NCI-H460 (cell line): Measurements from ENCODE around the gene FILIP1L. TPM values are rescaled to one million over a fixed set of nuclear protein-coding genes. Genes with fewer than 3 reads are reported as not detected.

Source experiments
- DNase-seq: peaks from one replicate; pipeline ENCODE4 v3.0.0-alpha.2; 2016; ENCODE audit warnings: low read depth; ENCODE audit errors: extremely low read depth
- total RNA-seq: library from RNA; depleted of rRNA; stranded (reverse); fragments of >200 nt; shearing (Covaris generic); gene quantifications from 2 replicates; pipeline ENCODE4 v1.2.3, GENCODE V29; 2014

Gene FILIP1L
- total RNA-seq, 1 experiment from 2014 or later = 0.05 TPM

DNA sequence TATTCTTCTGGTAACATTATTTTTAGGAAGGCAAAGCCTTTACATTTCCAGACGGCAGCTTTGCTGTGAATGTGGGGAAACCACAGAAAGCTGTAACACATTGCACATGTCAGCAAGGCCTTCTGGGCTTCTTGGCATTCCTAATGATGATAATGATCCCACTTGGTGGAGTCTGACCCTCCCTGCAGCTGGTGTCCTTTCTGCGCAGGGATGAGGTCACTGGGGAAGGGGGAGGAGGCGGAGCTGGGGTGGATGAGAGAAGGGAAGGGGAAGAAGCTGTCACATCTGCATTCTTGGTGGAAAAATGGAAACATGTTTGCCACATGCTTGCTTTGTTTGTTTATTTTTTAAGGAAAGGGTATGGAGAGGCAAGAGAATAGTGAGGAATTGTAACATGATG lies 68.6 kb downstream of the FILIP1L start:
- DNase-seq = no peak

DNA sequence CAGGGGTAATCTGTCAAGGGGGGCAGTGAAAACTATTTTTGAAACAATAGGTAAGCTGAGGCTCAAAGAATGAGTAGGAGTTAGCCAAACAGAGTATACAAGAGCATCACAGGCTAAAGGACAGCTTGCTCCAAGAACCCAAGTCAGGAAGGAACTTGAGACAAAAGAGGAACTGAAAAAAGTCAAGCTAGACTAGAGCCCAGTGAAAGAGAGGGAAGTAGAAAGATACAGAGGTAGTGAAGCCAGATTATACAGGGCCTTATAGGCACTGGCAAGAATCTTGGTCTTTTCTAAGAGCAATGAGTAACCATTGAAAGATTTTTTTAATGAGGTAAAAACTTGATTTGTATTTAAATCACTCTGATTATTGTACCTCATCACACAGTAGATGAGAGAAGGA lies 69.9 kb downstream of the FILIP1L start:
- no peak for DNase-seq

DNA sequence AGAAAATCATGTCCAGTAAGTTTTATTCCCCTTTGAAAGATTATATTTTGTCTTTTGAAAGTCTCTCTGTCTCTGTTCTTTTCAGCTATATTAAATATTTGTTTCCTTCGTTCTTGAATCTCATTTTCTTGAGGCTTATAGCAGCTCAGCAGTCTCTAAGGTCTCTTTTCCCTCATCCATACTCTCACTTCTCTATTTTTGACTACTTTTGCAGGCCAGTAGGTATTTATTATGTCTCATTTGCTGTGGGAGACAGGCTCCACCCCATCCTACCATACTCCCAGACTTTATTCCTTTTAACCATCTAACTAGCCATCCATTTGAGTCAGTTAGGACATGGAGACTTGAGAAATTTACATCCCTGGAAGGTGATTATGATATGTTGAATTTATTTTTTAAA lies 71.0 kb downstream of the FILIP1L start:
- DNase-seq = no peak

DNA sequence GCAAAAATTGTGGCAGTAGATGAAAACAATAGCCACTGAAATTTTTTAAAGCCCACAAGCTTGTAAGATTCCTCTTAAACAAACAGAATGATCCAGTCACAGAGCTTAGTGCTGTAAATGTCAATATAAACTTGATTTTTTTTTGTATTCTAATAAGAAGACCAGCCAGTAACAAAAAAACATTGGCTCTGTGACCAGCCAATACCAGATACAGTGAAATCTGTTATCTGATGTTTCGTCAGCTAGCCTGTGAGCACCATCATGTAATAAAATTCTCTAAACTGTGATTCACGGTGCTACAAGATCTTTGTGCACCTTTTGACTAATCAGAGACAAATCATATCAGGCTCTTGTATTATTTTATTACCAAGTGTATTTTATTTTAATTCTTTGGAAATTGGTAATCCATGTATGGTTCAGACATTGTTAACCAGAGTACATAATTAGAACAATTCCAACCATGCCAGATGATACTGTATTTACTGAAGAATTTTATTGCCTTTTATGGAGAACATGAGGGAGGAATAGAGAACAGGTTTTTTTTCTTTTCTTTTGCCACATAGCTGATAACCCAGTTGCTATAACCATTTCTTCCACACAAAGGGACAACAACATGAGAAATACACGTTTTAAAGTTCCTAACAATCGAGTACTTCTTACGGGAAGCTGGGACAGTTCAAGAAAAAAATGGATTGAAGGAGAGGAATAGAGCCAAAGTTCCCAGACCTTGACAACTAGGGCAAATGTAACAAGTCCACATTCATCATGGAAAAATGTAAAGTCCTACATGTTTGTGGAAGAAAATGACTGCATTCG lies 71.9 kb downstream of the FILIP1L start:
- no peak for DNase-seq

DNA sequence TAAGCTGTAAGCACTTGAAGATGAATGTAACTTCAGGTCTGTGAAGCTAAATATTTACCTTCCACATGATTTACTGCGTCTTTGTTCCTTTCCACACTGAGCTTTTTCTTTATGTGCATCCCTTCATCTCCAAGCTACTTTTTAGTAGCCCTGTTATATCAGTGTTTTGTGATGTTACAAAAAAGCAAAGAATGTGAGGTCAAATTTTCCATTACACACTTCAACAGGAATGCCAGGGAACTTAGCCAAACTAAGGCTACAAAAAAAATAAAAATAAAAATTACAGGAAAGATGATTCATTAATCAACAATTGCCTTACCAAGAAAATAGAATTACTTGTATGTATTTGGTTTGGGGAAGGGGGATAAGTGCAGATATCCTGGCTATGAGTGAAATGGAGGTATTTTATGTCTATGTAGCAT lies 73.0 kb downstream of the FILIP1L start:
- DNase-seq = no peak

DNA sequence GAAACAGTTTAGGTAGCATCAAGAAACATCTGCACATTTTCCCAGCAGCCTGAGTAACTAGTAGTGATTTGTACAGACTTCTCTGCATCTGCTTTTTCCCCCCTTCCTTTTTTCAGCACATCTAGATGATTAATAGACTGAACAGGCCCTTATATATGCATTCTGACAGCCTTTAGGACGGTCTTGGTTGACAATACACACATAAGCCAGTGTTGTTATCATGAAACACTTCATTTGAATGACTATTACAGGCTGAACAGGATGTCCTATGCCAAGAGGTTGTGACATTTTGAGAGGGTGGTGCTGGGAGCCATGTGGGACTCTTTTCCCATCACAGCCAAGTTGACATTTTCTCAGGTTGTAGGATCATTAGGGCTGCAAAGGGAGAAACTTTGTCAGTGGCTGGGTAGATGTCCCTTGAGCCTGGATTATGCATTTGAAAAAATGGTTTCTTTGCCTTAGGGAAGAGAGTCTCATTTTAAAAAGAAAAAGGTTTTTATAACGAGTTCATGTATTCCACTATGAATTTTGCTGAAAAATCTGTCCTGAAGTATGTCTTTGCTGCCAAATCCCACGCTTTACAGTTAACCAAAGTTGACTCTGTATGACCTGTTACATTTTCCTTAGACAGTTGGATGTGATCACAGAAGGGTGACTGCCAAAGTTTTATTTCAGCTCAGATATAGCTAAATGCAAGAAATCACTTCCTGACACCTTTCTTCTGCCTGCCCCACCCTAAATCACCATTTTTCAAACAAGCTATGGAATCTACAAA lies 73.7 kb downstream of the FILIP1L start:
- DNase-seq = no peak

DNA sequence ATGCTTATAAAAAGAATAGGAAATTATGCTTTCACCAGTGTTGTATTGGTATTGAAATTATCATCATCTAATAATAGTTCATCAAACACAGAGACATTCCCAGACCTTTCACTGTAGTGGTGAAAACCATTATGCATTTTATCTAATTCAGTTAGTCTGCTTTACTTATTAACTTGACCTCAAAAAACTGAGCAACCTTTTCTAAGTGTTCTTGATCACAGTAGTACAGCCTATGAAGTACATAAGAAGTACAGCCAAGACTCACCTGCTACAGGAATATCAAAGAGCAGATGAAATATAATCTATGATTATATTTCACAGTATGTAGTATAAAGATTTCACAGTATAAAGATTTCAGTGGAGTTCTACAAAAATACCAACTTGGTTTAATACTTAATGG lies 75.2 kb downstream of the FILIP1L start:
- DNase-seq = no peak

DNA sequence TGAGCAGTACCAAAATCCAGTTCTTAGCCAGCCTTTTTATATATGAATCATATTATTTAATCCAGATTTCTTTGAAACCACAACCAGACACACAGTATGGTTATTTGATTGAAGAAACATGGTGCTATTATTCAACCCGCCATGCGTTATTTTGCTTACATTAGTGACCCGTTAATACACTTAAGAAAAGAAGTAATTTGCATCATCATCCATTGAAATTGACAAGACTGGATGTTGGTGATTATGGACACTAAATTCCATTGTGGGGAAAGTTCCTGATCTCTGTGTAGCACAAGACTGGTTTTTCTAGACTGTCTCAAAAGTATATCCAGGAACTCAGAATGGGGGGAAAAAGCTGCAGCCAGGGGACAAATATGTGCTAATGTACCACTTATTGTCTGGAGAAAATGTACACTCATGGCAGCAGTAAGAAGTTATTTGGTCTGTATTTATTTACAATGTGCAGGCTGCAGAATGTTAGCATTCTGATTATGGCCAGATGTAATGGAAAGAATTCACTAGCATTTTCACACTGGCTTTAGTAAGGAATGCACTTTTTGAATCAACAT lies 80.3 kb downstream of the FILIP1L start:
- no peak for DNase-seq

DNA sequence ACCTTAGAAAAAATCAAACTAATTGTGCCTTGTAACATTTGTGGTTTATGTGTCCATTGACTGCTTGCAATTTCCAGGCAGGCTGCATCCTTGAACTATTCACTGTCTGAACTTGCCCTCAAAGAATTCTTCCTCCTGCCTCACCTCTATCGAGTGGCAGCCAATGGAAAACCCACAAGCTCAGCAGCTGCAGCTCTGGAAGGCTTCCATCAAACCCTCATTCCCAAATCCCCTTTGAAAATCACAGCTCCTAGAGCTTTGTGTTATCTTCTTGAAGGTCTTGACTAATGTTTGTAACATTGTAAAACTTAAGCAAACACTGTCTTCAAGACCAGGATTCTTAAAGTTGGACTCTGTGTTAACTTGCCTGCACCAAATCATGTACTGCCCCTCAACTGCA lies 81.1 kb downstream of the FILIP1L start:
- DNase-seq = no peak

DNA sequence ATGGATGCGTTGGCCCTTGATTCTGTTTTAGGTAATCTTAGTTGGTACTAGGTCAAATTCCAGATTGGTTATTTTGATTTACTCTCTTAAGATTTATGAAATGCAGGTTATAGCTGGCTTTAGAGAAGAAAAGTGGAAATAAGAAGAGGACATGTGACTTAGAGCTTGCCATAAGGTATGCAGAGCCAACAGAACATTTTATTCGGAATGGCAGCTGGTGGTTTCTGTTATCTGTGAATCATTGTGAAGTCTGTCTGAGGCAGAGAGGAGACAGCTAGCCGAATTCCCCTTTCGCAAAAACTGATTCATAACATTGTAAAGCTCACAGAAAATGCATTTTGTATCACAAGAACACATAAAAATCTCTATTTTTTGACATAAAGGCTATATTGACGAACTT lies 82.1 kb downstream of the FILIP1L start:
- no peak for DNase-seq

DNA sequence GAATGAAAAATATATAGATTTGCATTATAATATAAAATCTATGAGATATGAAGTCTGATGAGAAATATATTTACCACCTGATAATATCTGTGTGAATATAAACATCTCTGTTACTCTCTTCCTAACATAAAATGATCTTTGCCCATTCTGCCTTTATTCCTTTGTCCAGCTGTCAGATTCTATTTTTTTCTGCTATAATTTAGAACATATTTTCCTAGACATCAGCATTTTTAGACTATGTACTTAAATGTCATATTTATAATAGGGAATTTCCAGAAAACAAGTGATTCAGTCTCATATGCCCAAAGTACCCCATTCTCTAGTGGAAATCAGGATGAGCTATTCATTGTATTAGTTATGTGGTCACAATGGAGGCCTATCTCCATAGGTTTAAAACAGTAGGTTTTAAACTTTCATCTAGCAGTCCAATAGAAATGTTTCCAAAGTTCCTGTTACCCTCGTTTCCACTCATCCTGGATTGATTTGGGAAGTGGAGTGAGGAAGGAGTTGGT lies 83.3 kb downstream of the FILIP1L start:
- DNase-seq = no peak

DNA sequence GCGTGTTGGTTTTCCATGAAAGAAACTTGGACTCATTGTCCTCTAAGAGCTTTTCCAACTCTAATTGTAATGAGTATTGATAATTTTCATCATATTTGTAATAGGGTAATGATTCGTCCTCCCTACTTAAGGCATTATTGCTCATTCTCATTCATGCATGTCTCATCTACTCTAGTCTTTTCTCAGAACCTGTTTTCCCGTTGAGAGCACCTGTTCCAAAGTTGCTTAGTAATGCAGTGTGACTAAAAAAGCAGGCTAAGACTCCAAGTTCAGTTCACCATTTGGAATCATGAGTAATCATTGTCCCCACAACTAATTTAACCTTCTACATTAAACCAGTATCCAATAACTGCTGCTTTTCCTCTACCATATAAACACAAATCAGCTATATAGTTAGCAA lies 84.0 kb downstream of the FILIP1L start:
- DNase-seq = no peak

DNA sequence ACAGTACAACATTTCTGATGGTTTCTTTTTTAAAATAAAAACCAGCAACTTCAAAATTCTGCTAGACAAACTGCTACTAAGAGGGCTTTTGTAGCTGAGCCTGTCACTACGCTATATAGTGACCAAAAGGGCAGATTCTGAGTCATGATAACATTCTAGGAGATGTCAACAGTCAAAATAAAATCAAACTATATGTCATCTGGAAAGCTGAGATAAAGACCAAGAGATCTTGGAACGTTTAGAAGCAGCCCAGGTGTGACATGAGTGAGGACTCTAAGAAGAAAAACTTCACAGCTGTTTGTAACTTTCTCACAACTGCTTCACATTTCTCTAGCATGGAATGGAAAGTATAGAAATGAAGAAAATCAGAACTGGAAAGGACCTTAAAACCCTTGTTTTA lies 84.6 kb downstream of the FILIP1L start:
- no peak for DNase-seq

DNA sequence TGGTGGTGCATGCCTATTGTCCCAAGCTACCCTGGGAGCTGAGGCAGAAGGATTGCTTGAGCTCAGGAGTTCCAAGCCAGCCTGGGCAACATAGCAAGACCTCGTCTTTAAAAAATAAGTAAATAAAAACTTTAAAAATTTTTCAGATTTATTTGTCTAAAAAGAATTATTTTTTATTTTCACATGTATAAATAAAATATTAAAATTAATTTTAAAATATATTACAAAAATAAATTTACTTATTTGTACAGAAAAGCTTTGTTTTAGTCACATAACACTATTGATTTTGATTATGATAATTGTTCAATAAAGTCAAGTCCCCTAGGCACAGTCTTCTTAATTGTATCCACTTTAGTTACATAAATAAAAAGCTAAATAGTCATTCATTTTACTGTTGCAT lies 85.2 kb downstream of the FILIP1L start:
- DNase-seq = no peak

DNA sequence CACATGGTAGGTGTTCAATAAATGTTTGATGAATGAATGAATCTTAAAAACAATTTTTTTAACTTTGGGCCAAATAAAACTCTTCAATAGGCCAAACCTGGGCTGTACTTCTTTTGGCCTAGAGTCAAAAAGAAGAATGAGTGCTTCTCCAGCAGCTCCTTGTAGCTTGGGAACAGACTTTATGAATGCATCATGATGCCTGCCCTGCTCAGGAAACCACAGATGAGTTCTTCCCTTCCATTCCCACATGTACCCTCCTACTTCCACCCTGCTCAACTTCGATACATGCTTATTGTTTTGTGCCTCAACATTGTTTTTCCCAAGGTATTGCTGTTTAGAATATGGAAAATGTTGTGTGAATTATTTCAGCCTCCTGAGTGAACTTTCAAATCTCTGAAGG lies 87.0 kb downstream of the FILIP1L start:
- no peak for DNase-seq

DNA sequence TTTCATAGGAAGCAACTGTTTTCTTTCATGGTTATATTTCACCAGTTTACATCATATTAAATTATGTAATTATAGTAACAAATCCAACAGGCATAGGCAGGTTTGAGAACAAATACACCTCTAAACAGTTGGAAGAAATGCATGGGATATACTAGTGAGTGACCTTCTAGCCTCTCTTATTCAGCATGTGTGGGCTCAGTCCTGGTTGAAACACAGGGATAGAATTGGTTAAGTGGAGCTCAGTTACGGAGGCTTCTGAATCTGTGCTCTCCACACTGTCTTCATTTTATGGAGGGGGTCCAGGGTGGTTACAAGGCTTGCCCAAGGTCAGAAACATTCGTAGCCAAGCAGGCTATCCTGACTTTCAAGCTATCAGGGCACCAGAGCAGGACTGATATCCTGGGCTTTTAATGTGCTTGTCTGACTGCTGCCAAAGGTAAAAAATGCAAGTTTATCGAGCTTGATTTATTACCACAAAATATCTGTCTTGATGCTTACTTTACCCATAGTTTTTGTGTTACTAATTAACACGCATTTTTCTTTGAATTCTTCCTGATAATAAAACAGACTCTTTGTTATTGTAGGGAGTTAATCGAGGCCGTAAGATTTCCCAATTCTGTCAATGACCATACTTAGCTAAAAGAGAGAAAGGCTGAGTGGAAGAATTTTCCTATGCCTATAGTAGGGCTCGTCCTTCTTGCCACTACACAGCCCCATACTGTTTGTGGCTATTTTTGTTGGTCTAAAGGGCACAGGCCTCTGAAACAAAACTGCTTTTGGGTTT lies 89.6 kb downstream of the FILIP1L start:
- no peak for DNase-seq

DNA sequence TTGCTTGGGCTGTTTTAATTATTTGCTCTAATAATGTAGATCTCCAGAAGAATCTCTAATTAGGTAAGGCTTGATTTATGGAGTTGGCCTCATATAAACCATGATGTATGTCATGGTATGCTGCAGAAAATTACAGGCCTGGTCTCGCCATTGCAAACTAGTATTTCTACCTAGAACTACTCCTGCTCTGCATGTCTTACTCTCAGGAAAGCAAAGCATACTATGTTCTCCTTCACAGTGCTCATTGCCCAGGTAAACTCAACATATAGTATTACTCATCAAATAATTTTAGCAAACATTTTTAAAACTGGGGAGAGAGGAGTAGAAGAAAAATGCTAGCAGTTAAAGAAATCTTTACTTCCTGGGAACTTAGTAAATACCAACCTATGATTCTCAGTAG lies 90.7 kb downstream of the FILIP1L start:
- DNase-seq = no peak

DNA sequence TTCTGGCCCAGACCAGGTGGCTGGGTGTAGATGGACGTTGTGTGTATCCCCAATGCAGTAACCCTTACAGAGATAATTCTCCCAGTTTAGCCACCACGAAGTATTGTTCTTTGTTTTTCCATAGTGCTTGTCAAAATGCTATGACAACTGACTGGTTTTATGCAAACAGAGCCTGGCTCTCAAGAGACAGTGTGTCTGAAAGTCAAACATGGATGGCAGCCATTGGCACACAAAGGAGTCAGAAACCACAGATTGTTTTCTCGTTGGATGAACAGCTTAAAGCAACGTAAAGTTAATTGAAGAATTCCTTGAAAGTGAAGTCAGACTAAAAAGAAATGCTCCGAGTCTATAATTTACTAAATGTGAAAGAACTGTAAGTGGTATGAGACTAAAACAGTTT lies 91.2 kb downstream of the FILIP1L start:
- DNase-seq = no peak

DNA sequence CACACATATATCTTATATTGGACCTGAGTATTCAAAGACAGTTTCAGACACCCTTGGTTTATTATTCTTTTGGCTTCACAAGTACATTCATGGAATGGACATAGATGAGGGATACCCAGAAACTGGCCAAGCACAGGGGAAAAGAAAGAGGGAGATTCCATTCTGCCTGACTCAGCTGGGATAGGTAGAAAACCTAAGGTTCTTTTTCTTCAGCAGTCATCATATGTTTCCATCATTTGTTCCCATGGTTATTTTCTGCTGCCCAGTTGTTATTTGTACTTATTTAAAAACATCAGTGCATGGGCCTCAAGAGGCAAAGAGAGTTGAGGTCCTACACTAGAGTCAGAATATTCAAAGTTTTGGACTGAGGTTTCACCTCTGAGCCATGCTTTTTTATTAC lies 91.8 kb downstream of the FILIP1L start:
- no peak for DNase-seq

DNA sequence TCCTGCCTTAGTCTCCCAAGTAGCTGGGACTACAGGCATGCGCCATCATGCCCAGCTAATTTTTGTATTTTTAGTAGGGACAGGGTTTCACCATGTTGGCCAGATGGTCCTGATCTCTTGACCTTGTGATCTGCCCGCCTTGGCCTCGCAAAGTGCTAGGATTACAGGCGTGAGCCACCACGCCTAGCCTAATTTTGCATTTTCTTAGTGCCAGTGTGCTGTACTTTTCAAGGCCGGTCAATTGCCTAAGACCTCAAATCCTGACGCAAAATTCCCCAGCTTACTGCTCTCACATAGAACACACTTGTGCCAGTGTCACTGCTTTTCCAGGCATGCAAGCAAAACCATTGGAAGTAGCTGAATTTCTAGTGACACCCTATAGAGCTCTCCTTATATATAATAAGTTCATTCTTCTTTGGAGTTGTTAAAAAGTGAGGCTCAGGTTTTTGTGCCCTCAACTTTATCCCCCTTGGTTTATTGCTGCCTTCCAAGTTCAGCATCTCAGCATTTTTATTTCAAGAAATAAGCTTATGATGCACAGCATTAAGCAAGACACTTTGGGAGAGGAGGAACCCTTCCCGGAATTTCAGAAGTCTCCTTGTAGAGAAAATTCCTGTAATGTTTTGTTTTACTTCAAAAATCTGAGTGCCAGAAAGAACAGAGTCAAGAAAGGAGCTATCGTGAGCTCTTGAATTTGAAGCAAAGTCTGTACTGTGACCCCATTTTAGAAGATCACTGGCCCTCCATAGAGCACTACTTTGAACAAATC lies 93.2 kb downstream of the FILIP1L start:
- no peak for DNase-seq
